Brain pericyte (primary cell): ENCODE results near the gene CCSER1.

Experiments
- DNase-seq: peaks from one replicate; pipeline ENCODE4 v3.0.0-alpha.2; 2012; ENCODE audit warnings: low read depth, low spot score

Gene CCSER1

DNA sequence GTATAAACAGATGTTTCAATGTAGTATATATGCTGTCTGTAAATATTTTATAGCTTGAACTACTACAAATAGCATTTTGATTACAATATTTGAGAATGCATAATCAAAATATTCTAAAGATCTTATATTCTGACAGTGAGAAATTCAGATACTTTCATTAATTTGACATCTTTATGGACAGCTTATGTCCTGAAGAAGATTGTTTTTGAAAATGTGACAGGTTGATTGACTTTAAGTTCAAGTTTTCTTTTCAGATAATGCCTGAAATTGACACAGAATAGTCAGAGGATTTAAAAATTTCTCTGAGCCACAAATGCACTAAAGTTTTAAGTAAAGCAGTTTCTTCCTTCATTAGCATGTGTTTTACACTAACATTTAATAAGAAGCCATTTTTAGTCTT, 799.8 kb downstream of the CCSER1 start:
- no peak for DNase-seq

DNA sequence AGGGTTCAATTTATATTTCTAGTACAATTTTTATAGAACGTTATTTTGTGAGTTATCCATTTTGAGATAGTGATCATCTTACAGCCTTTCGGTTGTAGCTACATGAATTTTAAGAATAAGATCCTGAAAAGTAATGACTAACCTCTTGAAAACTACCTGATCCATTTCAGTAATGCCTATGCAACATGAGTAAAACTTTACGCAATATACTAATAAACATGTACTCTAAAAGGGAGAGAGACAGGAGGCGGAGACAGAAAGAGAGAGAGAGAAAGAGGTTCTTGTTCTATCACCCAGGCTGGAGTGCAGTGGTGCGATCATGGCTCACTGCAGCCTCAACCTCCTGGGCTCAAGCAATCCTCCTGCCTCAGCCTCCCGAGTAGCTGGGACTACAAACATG, 816.1 kb downstream of the CCSER1 start:
- DNase-seq = no peak

DNA sequence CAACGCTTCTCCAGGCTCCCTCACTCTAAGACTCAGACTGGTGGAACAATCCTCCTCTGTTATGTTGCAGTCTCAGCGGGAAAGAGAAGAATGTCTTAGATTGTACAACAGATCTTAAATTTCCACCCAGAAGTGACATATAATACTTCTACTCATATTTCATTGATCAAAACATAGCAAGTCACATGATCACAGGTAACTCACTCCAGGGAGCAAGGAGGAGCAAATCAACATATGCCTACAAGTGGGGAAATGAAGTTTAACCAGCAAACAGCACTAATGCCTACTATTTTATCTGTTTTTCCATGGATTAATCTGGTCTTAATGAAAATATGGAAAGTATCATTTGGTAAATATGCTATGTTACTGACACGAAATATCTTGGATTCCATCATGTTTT, 819.8 kb downstream of the CCSER1 start:
- no peak for DNase-seq

DNA sequence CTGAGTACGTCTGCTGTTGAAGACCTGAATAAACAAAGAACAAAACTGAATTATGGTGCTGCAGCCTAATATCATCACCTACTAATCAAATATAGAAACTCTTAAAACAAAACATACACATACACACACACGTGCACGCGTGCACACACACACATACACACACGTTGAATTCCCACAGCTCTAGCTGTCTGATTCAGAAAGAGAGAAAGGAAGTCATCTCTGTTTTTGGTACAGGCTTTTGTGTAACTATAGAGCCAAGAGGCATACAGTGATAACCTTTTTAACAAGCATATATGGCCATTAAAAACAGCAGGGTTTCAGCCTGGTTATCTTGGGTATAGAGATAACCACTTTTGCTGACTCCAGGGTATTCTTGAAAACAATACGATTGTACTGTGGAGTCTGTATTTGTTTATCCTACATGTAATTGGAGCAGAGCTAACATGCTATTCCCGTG, 823.2 kb downstream of the CCSER1 start:
- DNase-seq = no peak

DNA sequence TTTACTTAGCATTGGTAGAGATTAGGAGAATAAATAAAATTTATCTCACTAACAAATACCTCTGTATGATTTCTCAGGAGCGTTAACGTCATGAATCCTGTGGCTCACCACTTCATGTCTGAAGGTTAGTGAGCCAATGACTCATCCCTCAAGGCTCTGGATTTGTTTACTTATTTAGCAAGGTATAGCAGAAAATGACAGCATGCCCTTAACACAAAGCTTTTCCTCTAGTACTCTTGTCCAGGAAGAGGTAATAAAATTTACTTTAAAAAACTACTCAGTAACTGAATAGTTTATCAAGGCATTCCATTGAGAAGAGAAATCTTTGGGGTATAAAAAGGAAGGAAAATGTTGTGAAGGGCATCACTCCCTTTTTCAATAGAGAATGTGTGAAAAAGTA, 823.8 kb downstream of the CCSER1 start:
- no peak for DNase-seq

GRCh38 chr4:90958256-90958895, 831.2 kb downstream of the CCSER1 start:
- peak; percentile 24 for DNase-seq

DNA sequence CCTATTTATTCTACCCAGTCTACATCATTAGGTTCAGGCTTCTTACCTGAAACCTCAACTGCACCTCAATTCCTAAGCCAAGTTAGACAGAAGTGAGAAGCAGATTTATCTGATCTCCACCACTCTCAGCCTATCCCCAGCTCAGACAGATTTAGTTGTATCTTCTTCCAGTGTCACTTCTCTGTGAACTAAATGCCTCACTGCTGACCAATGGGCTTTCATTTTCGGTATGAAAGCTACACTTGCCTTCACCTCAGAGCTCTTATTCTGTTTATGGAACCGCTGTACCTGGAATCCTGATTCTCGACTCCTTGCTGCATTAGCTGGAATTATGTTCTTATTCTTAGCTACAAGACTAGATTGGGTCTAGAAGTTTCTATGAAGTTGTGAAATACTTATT, 833.2 kb downstream of the CCSER1 start:
- DNase-seq = no peak

GRCh38 chr4:90960840-90961239, 833.6 kb downstream of the CCSER1 start:
- no peak for DNase-seq

DNA sequence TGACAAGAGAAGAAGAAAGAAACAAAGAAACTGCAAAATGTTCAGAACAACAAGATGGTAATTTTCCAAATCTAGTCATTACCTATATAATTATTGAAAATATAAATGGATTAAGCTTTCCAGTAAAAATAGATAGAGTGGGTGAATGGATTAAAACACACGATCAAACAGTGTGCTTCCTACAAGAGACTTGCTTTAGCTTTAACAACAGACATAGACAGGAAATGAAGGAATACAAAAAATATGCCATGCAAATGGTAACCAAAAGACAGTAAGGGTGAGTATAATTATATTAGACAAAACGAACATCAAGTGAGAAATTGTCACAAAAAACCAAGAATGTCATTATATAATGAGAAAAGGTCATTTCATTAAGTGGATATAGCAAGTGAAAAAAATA, 842.8 kb downstream of the CCSER1 start:
- DNase-seq = no peak

- no peak for DNase-seq
These were observed 850.5 kb downstream of the CCSER1 start for GRCh38 chr4:90977726-90978125.

DNA sequence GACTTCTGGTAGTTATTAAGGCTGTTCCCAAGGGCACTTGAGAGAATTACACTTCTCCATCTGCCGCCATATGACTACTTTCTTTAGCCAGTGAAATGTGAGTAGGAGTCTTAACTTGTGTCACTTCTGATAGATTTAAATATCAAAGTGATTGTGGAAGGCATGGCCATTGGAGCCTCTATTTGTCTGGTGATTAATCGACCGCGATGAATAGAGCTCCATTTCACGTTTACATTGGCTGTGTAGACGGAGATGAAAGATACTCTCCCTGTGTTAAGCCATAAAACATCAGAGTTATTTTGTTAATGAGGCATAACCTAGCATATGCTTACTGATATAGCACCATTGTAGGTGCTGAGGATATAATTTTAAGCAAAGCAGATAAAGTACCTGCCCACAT, 852.4 kb downstream of the CCSER1 start:
- DNase-seq = no peak

DNA sequence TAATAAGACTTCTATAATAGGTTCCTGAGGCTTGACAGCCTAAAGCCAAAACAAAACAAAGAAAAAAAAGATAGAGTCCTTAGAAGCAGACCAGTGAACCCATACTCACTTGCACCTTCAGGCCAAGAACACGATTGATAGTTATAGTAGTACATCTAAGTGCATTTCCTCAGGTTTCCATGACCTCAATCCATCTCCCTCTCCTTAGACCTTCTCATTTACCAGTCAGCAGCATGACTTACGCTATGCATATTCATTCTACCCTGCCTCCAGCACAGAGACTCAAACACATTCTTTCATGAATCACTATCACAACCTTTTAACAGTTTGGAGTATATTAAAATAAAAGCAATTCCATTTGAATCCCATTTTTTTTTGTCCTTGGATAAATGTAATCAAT, 855.6 kb downstream of the CCSER1 start:
- no peak for DNase-seq

GRCh38 chr4:90990284-90990683, 863.1 kb downstream of the CCSER1 start:
- DNase-seq = no peak

GRCh38 chr4:90992213-90992612, 865.0 kb downstream of the CCSER1 start:
- no peak for DNase-seq

- DNase-seq = no peak
These were observed 867.8 kb downstream of the CCSER1 start for GRCh38 chr4:90994851-90995574.

DNA sequence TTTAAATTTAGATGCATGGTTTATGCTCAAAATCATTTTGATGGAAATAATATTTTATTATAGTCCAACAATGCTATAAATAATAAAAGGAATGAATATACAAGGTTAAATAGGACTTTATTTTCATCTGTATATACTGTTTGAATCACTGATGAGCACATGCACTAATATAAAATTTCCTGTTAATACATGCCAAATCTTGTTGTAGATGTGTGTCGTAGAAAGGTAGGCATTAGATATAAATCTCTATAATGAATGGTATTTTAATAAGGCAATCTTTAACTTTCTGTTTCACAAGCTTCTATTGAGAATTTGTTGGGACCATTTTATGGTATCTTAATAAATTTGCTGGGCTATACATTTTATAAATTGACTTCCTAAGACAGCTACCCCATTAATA, 868.8 kb downstream of the CCSER1 start:
- DNase-seq = no peak

DNA sequence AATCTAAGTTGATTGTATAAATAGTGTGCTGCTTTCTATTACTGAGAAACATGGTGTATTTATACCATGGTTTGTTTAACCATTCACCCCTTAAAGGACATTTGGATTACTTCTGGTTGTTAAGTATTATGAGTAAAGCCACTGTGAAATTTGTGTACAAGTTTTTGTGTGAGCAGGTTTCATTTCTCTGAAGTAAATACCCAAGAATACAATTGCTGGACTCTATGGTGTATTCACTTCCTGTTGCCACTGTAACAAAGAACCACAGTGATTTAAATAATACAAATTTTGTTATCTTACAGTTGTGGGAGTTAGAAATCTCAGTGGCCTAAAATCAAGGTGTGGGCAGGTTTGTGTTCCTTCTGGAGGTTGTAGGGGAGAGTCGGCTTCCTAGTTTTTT, 869.6 kb downstream of the CCSER1 start:
- DNase-seq = no peak

DNA sequence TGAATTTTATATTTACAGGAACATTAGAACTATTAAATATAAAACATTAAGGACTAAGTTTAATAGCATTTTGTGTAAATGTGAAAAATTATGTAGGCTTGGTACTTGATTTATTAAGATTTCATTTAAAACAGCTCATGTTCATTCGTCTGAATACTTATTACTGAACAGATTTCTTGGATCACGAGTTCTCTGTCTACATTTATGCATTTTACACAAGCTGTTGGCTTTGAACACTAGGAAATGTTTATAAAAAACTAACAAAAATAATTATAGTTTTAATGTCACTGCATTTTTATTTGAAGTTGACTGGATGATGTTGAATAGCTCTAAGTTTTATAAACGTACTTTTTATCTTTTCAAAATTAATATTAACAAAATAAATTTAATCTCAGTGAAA, 888.7 kb downstream of the CCSER1 start:
- DNase-seq = no peak

GRCh38 chr4:91019513-91019912, 892.3 kb downstream of the CCSER1 start:
- DNase-seq = no peak

GRCh38 chr4:91025241-91026148, 898.3 kb downstream of the CCSER1 start:
- no peak for DNase-seq

GRCh38 chr4:91028228-91028627, 901.0 kb downstream of the CCSER1 start:
- DNase-seq = no peak

DNA sequence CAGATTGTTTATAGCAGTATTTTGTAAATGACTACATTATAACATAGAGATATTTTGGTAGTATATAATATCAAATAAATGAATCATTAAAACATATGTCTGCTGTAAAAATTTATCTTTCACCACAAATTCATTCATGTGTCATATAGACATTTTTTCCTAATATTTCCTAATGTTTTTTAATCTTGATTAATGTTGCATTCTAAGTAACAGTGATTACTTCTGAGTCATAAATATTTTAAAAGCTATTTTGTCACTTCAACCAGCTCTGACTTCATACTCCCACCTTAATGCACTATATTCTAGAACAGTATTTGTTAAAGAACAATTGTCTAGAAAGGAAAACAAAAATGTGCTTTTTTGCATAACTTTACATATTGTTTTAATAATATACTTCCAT, 904.6 kb downstream of the CCSER1 start:
- no peak for DNase-seq
